ENCODE data around the gene WDR76.
A peak's percentile ranks its signal among the peaks of the same experiment; 100 is the strongest.
"Not testable (repeated sequence)": the region's sequence is repeated elsewhere in the genome, so short reads cannot be mapped to it uniquely, and the experiment has no call there.

Gene WDR76

GRCh38 chr15:43821505-43821904, 5.3 kb upstream of the WDR76 start:
- DNase-seq (ENCODE audit: low spot score): no peak

- peak; percentile 96 for DNase-seq (ENCODE audit: low spot score)
These were observed 2.2 kb upstream of the WDR76 start, which contains the start of gene MFAP1 for GRCh38 chr15:43824302-43825246. Gene MFAP1 (minus strand): TSS chr15:43824690. CDS start chr15:43824569, 121 bp downstream.

- not testable (repeated sequence) for DNase-seq (ENCODE audit: low spot score)
These were observed 1.5 kb upstream of the WDR76 start for GRCh38 chr15:43825305-43825704.

GRCh38 chr15:43826029-43826507, 734 bp upstream of the WDR76 start:
- DNase-seq (ENCODE audit: low spot score): no peak

DNA sequence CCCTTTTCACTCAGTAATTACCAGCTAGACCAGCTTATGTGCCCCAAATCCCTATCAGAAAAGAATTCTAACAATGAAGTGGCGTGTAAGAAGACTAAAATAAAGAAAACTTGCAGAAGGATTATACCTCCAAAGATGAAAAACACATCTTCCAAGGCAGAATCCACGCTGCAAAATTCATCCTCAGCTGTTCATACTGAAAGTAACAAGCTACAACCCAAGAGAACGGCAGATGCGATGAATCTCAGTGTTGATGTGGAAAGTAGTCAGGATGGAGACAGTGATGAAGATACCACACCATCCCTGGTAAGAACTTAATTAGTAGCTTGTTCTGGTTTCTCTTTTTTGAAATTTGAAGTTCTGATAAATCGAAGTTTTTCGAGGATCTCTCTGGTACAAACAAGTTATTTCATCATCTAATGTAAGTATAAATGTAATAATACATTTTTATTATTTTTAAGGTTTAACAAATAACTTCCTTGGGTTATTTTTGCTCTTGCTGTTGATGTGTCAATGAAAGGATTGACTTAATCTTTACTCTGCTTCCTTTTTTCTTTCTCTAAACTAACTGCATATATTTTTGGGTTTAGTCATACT, 1.4 kb downstream of the WDR76 start:
- DNase-seq (ENCODE audit: low spot score): no peak

DNA sequence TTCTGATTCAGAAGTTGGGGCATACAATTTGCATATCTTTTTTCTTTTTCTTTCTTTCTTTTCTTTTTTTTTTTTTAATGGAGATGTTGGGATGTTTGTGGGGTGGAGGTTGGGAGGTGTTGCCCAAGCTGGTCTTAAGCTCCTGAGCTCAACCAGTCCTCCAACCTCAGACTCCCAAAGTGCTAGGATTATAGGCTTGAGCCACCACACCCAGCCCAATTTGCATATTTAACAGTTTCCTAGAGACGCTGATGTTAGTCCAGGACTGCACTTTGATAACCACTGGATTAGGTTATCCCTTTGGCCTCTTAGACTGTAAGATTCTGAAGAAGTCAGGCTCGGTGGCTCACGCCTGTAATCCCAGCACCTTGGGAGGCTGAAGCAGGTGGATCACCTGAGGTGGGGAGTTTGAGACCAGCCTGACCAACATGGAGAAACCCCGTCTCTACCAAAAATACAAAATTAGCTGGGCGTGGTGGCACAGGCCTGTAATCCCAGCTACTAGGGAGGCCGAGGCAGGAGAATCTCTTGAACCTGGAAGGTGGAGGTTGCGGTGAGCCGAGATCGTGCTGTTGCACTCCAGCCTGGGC, 3.2 kb downstream of the WDR76 start:
- not testable (repeated sequence) for DNase-seq (ENCODE audit: low spot score)

DNA sequence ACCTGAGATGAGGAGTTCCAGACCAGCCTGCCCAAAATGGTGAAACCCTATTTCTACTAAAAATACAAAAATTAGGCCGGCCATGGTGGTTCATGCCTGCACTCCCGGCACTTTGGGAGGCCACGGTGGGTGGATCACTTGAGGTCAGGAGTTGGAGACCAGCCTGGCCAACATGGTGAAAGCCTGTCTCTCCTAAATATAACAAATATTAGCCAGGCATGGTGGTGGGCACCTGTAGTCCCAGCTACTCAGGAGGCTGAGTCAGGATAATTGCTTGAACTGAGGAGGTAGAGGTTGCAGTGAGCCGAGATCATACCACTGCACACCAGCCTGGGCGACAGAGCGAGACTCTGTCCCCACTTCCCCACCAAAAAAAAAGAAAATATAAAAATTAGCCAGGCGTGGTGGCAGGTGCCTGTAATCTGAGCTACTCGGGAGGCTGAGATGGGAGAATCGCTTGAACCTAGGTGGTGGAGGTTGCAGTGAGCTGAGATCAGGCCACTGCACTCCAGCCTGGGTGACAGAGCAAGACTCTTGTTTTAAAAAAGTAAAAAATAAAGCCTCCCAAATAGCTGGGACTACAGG, 4.0 kb downstream of the WDR76 start:
- not testable (repeated sequence) for DNase-seq (ENCODE audit: low spot score)

DNA sequence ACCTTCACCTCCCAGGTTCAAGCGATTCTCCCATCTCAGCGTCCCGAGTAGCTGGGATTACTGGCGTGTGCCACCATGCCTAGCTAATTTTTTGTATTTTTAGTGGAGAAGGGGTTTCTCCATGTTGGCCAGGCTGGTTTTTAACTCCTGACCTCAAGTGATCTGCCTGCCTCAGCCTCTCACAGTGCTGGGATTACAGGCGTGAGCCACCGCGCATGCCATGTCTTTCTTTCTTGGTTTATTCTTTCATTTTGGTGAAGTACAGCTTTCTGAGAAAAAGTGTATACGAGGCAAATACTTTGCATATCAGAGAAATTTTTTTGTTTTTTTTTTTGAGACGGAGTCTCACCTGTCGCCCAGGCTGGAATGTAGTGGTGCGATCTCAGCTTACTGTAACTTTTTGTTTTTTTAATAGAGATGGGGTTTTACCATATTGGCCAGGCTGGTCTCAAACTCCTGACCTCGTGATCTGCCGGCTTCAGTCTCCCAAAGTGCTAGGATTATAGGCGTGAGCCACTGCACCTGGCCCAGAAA, 4.8 kb downstream of the WDR76 start:
- DNase-seq (ENCODE audit: low spot score): not testable (repeated sequence)

DNA sequence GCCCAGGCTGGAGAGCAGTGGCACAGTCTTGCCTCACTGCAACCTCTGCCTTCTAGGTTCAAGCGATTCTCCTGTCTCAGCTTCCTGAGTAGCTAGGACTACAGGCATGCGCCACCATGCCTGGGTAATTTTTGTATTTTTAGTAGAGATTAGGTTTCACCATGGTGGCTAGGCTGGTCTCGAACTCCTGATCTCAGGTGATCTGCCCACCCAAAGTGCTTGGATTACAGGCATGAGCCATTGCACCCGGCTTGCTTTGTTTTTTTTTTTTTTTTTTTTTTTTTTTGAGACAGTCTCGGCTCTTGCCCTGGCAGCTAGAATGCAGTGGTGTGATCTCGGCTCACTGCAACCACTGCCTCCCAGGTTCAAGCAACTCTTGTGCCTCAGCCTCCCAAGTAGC, 5.7 kb downstream of the WDR76 start:
- not testable (repeated sequence) for DNase-seq (ENCODE audit: low spot score)

DNA sequence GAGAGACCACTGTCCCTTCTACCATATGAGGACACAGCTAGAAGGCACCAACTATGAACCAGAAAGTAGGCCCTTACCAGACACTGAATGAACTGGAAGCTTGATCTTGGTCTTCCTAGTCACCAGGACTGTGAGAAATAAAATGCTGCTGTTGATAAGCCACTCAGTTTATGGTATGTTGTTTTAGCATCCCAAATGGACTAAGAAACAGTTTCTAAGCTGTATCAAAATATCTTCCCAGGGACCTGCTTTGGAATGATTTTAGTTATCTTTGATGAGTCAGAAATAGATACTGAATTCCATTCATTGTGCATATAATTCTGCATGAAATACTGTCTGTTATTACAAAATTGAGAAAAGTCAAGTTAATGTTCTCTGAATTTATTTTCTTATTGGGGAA, 18.6 kb downstream of the WDR76 start:
- DNase-seq (ENCODE audit: low spot score): no peak

- DNase-seq (ENCODE audit: low spot score): no peak
These were observed 24.4 kb downstream of the WDR76 start for GRCh38 chr15:43851251-43851650.

DNA sequence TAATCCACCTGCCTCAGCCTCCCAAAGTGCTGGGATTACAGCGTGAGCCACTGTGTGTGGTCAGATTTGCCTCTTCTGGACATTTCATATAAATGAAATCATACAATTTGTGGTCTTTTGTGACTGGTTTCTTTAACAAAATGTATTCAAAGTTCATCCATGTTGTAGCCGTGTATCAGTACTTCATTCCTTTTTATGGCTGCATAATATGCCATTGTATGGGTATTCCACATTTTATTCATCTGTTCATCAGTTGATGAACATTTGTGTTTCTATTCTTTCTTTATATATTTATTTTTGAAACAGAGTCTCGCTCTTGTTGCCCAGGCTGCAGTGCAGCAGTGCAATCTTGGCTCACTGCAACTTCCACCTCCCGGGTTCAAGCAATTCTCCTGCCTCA, 25.8 kb downstream of the WDR76 start:
- DNase-seq (ENCODE audit: low spot score): no peak

DNA sequence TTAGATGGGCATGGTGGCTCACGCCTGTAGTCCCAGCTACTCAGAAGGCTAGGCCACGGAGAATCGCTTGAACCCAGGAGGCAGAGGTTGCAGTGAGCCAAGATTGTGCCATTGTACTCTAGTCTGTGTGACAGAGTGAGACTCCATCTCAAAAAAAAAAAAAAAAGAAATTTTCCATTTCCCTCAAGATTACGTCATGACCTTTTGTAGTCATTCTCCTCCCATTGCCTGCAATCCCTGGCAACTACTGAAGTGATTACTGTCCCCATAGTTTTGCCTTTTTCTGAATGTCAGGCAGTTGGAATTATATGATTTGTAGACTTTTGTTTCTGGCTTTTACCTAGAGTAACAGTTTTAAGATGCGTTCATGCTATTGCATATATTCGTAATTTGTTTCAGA, 28.0 kb downstream of the WDR76 start:
- DNase-seq (ENCODE audit: low spot score): no peak

GRCh38 chr15:43859546-43859945, 32.7 kb downstream of the WDR76 start:
- no peak for DNase-seq (ENCODE audit: low spot score)

- DNase-seq (ENCODE audit: low spot score): not testable (repeated sequence)
These were observed 39.8 kb downstream of the WDR76 start for GRCh38 chr15:43866636-43867035.

DNA sequence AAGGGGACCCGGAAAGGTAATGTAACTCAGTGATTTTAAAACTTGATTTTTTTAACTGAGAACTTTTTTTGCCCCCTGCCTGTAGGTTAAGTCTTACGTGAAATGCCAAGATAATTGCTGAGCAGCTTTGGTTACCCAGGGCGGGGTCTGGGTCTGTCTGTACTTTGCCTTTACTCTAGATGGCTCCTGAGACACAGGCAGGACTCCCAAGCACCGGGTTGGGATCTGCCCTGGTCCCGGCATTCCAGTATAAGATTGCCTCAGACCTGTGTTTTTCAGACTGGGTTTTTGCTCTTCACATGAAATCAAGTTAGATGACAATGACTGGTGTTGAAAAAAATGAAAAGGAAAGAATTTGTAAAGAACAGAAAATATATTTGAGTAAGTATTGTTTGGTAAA, 40.3 kb downstream of the WDR76 start:
- DNase-seq (ENCODE audit: low spot score): no peak

DNA sequence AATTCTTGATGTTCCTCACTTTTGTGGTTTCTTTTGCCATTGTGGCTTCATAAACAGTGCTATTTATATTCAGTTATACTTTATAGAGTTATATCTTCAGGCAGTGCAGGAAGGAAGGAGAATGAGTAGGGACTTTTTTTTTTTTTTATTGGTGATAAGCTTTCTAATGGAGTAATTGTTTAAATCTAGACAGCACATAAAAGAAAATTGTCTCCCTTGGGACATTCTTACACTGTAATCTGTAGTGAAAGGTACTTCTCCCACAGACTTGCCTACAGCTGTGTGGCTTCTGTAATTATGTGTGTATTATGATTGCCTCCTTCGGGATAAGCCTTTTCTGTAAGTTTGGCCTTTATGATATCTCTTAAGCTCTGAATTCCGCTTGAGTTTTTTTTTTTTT, 41.6 kb downstream of the WDR76 start:
- DNase-seq (ENCODE audit: low spot score): no peak

DNA sequence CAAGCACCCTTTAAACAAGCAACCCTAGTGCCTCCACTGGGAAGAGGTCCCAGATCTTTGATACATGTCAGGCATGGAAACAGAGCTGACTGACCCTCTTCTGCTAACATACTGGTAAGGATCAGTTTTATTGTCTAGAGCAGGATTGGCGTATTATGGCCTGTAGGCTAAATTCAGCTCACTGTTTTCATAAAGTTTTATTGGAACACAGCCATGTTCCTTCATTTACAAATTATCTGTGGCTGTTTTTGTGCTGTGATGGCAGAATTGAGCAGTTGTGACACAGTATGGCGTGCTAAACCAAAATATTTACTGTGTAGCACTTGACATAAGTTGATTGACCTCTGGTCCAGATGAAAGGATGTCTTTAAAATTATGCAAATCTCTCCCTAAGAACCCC, 45.0 kb downstream of the WDR76 start:
- no peak for DNase-seq (ENCODE audit: low spot score)

- DNase-seq (ENCODE audit: low spot score): peak; percentile 23
These were observed 45.7 kb downstream of the WDR76 start for GRCh38 chr15:43872416-43873020.

GRCh38 chr15:43873651-43874050, 46.8 kb downstream of the WDR76 start:
- DNase-seq (ENCODE audit: low spot score): no peak

GRCh38 chr15:43876872-43877271, 50.1 kb downstream of the WDR76 start:
- DNase-seq (ENCODE audit: low spot score): no peak

DNA sequence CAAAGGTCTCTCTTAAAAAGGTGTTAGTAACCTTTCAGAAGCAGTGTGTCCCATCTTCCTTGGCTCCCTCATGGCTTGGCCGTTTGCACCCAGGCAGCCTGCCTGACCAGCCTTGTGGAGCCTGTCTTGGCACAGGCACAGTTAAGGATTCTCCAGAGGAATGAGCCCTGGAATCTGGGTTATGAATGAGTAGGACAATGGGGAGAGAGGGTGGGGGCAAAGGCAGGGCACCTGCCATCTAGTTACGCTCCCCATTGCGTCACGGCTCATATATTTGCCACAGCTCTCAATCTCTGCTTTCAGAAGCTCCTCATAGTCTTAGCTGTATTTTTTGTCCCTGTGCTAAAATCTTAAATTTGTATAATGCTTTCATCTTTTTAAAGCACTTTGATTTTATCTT, 50.6 kb downstream of the WDR76 start:
- DNase-seq (ENCODE audit: low spot score): no peak
